NCI-H82 treated with DMSO at 0.1 percent for 48 hours (cell line): ENCODE measurements around the gene SYPL1.
"Not testable (repeated sequence)": the region's sequence is repeated elsewhere in the genome, so short reads cannot be mapped to it uniquely, and the experiment has no call there.

Source experiments
- DNase-seq: peaks from one replicate; lab custom pipeline; 2025; ENCODE audit not compliant: unreplicated experiment; lab: John Stamatoyannopoulos, UW

SYPL1 gene

GRCh38 chr7:106112118-106112971, at the start of gene SYPL1:
TSS of gene SYPL1 (minus strand) at chr7:106112312. CDS start at chr7:106112208, 104 bp downstream.
- DNase-seq = peak; percentile 68

GRCh38 chr7:106155027-106155426, 42.9 kb upstream of the SYPL1 start:
- DNase-seq = no peak

- DNase-seq = peak; percentile 71
These were observed 41.9 kb upstream of the SYPL1 start for GRCh38 chr7:106153891-106154449.

- no peak for DNase-seq
These were observed 40.2 kb upstream of the SYPL1 start for GRCh38 chr7:106152313-106152665.

- no peak for DNase-seq
These were observed 39.6 kb upstream of the SYPL1 start for GRCh38 chr7:106151459-106152312.

GRCh38 chr7:106143711-106144337, 31.7 kb upstream of the SYPL1 start:
- DNase-seq = peak; percentile 89

- no peak for DNase-seq
These were observed 30.0 kb upstream of the SYPL1 start for GRCh38 chr7:106142136-106142535.

- DNase-seq = peak; percentile 66
These were observed 28.5 kb upstream of the SYPL1 start for GRCh38 chr7:106140406-106141173.

- no peak for DNase-seq
These were observed 27.4 kb upstream of the SYPL1 start for GRCh38 chr7:106139265-106140251.

- DNase-seq = peak; percentile 21
These were observed 26.7 kb upstream of the SYPL1 start for GRCh38 chr7:106138776-106139175.

- DNase-seq = not testable (repeated sequence)
These were observed 26.1 kb upstream of the SYPL1 start for GRCh38 chr7:106138181-106138580.

GRCh38 chr7:106134241-106134640, 22.1 kb upstream of the SYPL1 start:
- no peak for DNase-seq

GRCh38 chr7:106129291-106129690, 17.2 kb upstream of the SYPL1 start:
- DNase-seq = no peak

- DNase-seq = no peak
These were observed 16.7 kb upstream of the SYPL1 start for GRCh38 chr7:106128836-106129235.

- DNase-seq = no peak
These were observed 16.1 kb upstream of the SYPL1 start for GRCh38 chr7:106127984-106128780.

GRCh38 chr7:106126170-106126938, 14.2 kb upstream of the SYPL1 start:
- DNase-seq = no peak

- DNase-seq = no peak
These were observed 13.3 kb upstream of the SYPL1 start for GRCh38 chr7:106125417-106125816.

- DNase-seq = no peak
These were observed 12.1 kb upstream of the SYPL1 start for GRCh38 chr7:106124186-106124585.
